ENCODE results near the gene CDPF1.

Gene CDPF1

GRCh38 chr22:46242076-46242475, 8.0 kb downstream of the CDPF1 start:
- TF ChIP-seq POLR2AphosphoS5 (IDR thresholded peaks at IDR 0.05; ENCODE audit: low read depth, low read length): no peak
- TF ChIP-seq PAX5 (IDR thresholded peaks at IDR 0.05; ENCODE audit: insufficient read depth, low read length, severe bottlenecking): no peak
- TF ChIP-seq TAF1 (IDR thresholded peaks at IDR 0.05; ENCODE audit: low read depth, low read length): no peak
- no peak for TF ChIP-seq POU2F2 (IDR thresholded peaks at IDR 0.05; ENCODE audit: low read depth, low read length)
- no peak for TF ChIP-seq POLR2A (IDR thresholded peaks at IDR 0.05; ENCODE audit: low read depth, low read length)
- no peak for TF ChIP-seq SPI1 (IDR thresholded peaks at IDR 0.05; ENCODE audit: low read depth, low read length)
- no peak for DNase-seq (ENCODE audit: insufficient read length, low spot score)
- FAIRE-seq: no peak

- FAIRE-seq: no peak
- no peak for DNase-seq (ENCODE audit: insufficient read length, low spot score)
- TF ChIP-seq POLR2AphosphoS5 (IDR thresholded peaks at IDR 0.05; ENCODE audit: low read depth, low read length) (no peak), PAX5 (IDR thresholded peaks at IDR 0.05; ENCODE audit: insufficient read depth, low read length, severe bottlenecking) (no peak)
Measured at GRCh38 chr22:46241396-46242007, 8.6 kb downstream of the CDPF1 start.

GRCh38 chr22:46240907-46241306, 9.2 kb downstream of the CDPF1 start:
- DNase-seq (ENCODE audit: insufficient read length, low spot score): no peak
- TF ChIP-seq POLR2AphosphoS5 (IDR thresholded peaks at IDR 0.05; ENCODE audit: low read depth, low read length) (no peak), SPI1 (IDR thresholded peaks at IDR 0.05; ENCODE audit: low read depth, low read length) (no peak), PAX5 (IDR thresholded peaks at IDR 0.05; ENCODE audit: insufficient read depth, low read length, severe bottlenecking) (no peak), TAF1 (IDR thresholded peaks at IDR 0.05; ENCODE audit: low read depth, low read length) (no peak), POU2F2 (IDR thresholded peaks at IDR 0.05; ENCODE audit: low read depth, low read length) (no peak), POLR2A (IDR thresholded peaks at IDR 0.05; ENCODE audit: low read depth, low read length) (no peak)
- FAIRE-seq: no peak

- FAIRE-seq: no peak
- TF ChIP-seq POU2F2 (IDR thresholded peaks at IDR 0.05; ENCODE audit: low read depth, low read length) (no peak), TAF1 (IDR thresholded peaks at IDR 0.05; ENCODE audit: low read depth, low read length) (no peak)
Measured at GRCh38 chr22:46240506-46240905, 9.6 kb downstream of the CDPF1 start.

GRCh38 chr22:46240073-46240472, 10.0 kb downstream of the CDPF1 start:
- no peak for FAIRE-seq

More at GRCh38 chr22:46240506-46240905, 9.6 kb downstream of the CDPF1 start:
- DNase-seq (ENCODE audit: insufficient read length, low spot score): no peak

GRCh38 chr22:46239261-46240048, 10.6 kb downstream of the CDPF1 start:
- FAIRE-seq: peak; percentile 76

More at GRCh38 chr22:46240073-46240472, 10.0 kb downstream of the CDPF1 start:
- TF ChIP-seq POU2F2 (IDR thresholded peaks at IDR 0.05; ENCODE audit: low read depth, low read length) (no peak), PAX5 (IDR thresholded peaks at IDR 0.05; ENCODE audit: insufficient read depth, low read length, severe bottlenecking) (no peak), TAF1 (IDR thresholded peaks at IDR 0.05; ENCODE audit: low read depth, low read length) (no peak), POLR2A (IDR thresholded peaks at IDR 0.05; ENCODE audit: low read depth, low read length) (no peak), POLR2AphosphoS5 (IDR thresholded peaks at IDR 0.05; ENCODE audit: low read depth, low read length) (no peak), SPI1 (IDR thresholded peaks at IDR 0.05; ENCODE audit: low read depth, low read length) (no peak)
- no peak for DNase-seq (ENCODE audit: insufficient read length, low spot score)

GRCh38 chr22:46238541-46238940, 11.6 kb downstream of the CDPF1 start:
- TF ChIP-seq PAX5 (IDR thresholded peaks at IDR 0.05; ENCODE audit: insufficient read depth, low read length, severe bottlenecking) (no peak), POLR2A (IDR thresholded peaks at IDR 0.05; ENCODE audit: low read depth, low read length) (no peak), TAF1 (IDR thresholded peaks at IDR 0.05; ENCODE audit: low read depth, low read length) (no peak), POLR2AphosphoS5 (IDR thresholded peaks at IDR 0.05; ENCODE audit: low read depth, low read length) (no peak), POU2F2 (IDR thresholded peaks at IDR 0.05; ENCODE audit: low read depth, low read length) (no peak), SPI1 (IDR thresholded peaks at IDR 0.05; ENCODE audit: low read depth, low read length) (no peak)
- FAIRE-seq: no peak
- no peak for DNase-seq (ENCODE audit: insufficient read length, low spot score)

More at GRCh38 chr22:46239261-46240048, 10.6 kb downstream of the CDPF1 start:
- peak; percentile 32 for DNase-seq (ENCODE audit: insufficient read length, low spot score)
- TF ChIP-seq POU2F2 (IDR thresholded peaks at IDR 0.05; ENCODE audit: low read depth, low read length): no peak
- no peak for TF ChIP-seq TAF1 (IDR thresholded peaks at IDR 0.05; ENCODE audit: low read depth, low read length)
- no peak for TF ChIP-seq PAX5 (IDR thresholded peaks at IDR 0.05; ENCODE audit: insufficient read depth, low read length, severe bottlenecking)
- TF ChIP-seq POLR2AphosphoS5 (IDR thresholded peaks at IDR 0.05; ENCODE audit: low read depth, low read length): no peak
- TF ChIP-seq SPI1 (IDR thresholded peaks at IDR 0.05; ENCODE audit: low read depth, low read length): peak; percentile 19; the same call in 1 of the 2 replicates
- TF ChIP-seq POLR2A (IDR thresholded peaks at IDR 0.05; ENCODE audit: low read depth, low read length): no peak

- no peak for TF ChIP-seq SPI1 (IDR thresholded peaks at IDR 0.05; ENCODE audit: low read depth, low read length)
- no peak for FAIRE-seq
Measured at GRCh38 chr22:46237453-46238124, 12.5 kb downstream of the CDPF1 start.

GRCh38 chr22:46234969-46235368, 15.1 kb downstream of the CDPF1 start:
- no peak for FAIRE-seq
- TF ChIP-seq PAX5 (IDR thresholded peaks at IDR 0.05; ENCODE audit: insufficient read depth, low read length, severe bottlenecking) (no peak), SPI1 (IDR thresholded peaks at IDR 0.05; ENCODE audit: low read depth, low read length) (no peak), POLR2AphosphoS5 (IDR thresholded peaks at IDR 0.05; ENCODE audit: low read depth, low read length) (no peak)
- DNase-seq (ENCODE audit: insufficient read length, low spot score): no peak

More at GRCh38 chr22:46237453-46238124, 12.5 kb downstream of the CDPF1 start:
- DNase-seq (ENCODE audit: insufficient read length, low spot score): no peak

- TF ChIP-seq PAX5 (IDR thresholded peaks at IDR 0.05; ENCODE audit: insufficient read depth, low read length, severe bottlenecking): no peak
- no peak for TF ChIP-seq SPI1 (IDR thresholded peaks at IDR 0.05; ENCODE audit: low read depth, low read length)
- no peak for TF ChIP-seq POLR2AphosphoS5 (IDR thresholded peaks at IDR 0.05; ENCODE audit: low read depth, low read length)
- TF ChIP-seq TAF1 (IDR thresholded peaks at IDR 0.05; ENCODE audit: low read depth, low read length): no peak
- TF ChIP-seq POLR2A (IDR thresholded peaks at IDR 0.05; ENCODE audit: low read depth, low read length): no peak
- TF ChIP-seq POU2F2 (IDR thresholded peaks at IDR 0.05; ENCODE audit: low read depth, low read length): no peak
- DNase-seq (ENCODE audit: insufficient read length, low spot score) (no peak), FAIRE-seq (no peak)
Measured at GRCh38 chr22:46233231-46233630, 16.9 kb downstream of the CDPF1 start.
